Measurements from ENCODE around the gene TMEM219.

TMEM219 gene

DNA sequence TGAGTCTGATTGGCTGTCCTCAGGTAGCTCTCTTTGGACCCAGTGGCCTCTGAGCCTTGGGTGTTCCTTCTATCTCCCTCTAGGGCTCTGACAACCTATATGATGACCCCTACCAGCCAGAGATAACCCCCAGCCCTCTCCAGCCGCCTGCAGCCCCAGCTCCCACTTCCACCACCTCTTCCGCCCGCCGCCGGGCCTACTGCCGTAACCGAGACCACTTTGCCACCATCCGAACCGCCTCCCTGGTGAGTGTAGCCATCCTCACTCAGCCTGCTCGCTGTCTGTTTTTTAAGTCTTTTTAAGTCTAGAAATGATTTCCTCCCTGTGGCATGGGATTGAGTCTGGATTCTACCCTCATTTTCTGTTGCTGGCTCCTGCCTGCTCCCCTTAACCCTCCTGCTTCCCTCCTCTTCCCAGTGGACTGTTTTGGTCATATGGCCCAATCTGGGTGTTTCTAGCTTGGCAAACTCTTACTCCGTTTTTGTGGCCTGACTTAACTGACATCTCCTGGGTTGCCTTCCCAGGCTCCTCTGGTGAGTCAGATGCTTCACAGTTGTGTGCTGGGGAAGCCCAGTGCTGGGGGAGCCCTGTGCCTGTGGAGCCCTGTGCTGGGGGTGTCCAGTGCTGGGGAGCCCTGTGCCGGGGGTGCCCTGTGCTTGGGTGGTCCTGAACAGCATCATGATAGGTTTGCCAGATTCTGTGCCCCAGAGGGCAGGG lies 21.7 kb downstream of the TMEM219 start:
- FAIRE-seq, result no peak

DNA sequence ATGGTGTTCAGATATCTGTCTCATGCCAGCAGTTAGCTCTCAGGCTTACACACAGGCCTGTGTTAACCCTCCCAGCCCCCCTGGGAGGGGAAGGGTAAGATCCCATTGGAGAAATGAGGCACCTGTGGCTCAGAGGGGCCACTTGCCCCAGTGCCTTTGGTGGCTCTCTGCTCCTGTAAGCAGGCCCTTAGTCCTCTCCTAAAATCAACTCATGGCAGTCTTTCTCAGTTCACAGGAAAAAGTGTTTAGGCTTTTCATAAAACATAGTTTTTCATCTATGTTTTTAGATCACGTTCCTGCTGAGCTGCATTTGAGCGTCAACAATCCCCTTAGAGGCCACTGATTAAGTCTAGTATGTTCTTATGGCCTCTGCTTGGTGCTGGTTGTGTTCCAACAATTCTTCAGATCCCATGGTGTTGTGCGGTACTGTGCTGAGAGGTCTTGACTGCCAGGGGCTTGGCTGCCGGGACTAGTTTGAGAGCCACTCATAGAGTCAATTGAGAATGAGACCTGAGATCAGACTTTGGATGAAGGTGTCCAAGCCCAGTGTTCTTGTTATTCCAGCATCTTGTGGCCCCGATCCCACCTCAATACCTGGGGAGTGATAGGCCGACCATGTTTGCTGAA lies 22.4 kb downstream of the TMEM219 start:
- FAIRE-seq, result no peak

DNA sequence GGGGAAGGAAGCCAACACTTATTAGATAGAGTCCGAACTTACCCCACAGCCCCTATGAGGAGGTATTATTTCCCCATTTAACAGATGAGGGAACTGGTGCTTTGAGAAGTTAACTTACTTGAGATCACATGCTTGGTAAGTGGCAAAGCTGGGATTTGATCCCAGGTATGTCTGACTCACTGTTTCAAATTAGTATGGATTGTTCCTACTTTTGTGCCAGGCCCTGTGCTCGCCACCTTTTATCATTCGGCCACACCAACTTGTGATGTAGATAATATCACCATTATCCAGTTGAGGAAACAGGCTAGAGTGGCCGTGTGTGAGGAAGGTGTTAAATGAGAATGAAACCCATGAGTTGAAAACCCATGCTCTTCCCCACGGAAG lies 22.9 kb downstream of the TMEM219 start:
- FAIRE-seq, result no peak

DNA sequence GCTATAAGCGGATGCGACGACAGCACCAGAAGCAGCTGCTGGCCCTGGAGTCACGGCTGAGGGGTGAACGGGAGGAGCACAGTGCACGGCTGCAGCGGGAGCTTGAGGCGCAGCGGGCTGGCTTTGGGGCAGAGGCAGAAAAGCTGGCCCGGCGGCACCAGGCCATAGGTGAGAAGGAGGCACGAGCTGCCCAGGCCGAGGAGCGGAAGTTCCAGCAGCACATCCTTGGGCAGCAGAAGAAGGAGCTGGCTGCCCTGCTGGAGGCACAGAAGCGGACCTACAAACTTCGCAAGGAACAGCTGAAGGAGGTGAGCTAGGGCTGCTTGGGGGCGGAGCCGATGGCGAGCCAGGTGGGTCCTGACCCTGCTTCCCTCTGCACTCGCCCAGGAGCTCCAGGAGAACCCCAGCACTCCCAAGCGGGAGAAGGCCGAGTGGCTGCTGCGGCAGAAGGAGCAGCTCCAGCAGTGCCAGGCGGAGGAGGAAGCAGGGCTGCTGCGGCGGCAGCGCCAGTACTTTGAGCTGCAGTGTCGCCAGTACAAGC lies 23.5 kb downstream of the TMEM219 start:
- no peak for FAIRE-seq

DNA sequence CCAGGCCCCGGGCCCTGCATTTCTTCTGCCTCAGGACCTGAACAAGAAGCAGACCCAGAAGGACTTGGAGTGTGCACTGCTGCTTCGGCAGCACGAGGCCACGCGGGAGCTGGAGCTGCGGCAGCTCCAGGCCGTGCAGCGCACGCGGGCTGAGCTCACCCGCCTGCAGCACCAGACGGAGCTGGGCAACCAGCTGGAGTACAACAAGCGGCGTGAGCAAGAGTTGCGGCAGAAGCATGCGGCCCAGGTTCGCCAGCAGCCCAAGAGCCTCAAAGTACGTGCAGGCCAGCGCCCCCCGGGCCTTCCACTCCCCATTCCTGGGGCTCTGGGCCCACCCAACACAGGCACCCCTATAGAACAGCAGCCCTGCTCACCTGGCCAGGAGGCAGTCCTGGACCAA lies 24.4 kb downstream of the TMEM219 start:
- FAIRE-seq, result no peak

DNA sequence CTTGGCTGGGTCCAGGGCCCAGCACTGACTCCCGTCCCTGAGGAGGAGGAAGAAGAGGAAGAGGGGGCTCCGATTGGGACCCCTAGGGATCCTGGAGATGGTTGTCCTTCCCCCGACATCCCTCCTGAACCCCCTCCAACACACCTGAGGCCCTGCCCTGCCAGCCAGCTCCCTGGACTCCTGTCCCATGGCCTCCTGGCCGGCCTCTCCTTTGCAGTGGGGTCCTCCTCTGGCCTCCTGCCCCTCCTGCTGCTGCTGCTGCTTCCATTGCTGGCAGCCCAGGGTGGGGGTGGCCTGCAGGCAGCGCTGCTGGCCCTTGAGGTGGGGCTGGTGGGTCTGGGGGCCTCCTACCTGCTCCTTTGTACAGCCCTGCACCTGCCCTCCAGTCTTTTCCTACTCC lies 25.1 kb downstream of the TMEM219 start:
- no peak for FAIRE-seq

DNA sequence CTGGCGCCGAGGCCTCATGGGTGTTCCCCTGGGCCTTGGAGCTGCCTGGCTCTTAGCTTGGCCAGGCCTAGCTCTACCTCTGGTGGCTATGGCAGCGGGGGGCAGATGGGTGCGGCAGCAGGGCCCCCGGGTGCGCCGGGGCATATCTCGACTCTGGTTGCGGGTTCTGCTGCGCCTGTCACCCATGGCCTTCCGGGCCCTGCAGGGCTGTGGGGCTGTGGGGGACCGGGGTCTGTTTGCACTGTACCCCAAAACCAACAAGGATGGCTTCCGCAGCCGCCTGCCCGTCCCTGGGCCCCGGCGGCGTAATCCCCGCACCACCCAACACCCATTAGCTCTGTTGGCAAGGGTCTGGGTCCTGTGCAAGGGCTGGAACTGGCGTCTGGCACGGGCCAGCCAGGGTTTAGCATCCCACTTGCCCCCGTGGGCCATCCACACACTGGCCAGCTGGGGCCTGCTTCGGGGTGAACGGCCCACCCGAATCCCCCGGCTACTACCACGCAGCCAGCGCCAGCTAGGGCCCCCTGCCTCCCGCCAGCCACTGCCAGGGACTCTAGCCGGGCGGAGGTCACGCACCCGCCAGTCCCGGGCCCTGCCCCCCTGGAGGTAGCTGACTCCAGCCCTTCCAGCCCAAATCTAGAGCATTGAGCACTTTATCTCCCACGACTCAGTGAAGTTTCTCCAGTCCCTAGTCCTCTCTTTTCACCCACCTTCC lies 25.6 kb downstream of the TMEM219 start:
- no peak for FAIRE-seq

DNA sequence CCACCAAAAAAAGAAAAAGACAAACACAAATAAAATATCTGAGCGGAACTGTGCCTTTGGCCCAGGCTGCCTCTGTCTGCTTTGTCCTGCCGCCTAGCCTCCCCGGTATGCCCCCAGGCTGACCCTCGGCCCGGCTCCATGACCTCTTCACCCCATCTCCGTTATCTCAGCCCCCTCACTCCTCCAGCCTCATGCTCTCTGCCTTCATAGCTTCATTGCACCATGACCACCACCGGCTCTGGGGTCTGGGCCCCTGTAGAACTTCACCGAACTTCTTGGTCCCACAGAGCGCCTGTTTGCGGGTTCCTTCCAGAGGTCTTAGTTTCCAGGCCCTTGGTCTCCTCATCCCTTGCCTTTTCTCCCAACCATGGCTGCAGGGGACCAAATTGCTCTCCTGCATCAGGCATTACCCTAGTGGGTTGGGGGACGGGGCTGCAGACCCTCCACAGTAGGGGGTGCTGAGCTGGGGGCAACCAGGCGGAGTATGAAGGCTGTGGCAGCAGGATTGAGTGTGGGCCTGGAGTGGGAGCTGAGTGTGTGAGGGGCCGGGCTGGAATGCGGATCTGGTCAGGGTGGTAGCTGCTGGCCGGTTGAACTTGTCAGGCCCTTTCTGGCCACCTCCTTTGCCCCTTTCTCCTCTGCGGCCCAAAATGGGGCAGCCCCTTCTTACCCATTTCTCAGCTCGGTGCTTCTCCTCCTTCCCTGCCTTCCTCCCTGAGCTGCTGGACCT lies 26.6 kb downstream of the TMEM219 start:
- no peak for FAIRE-seq

DNA sequence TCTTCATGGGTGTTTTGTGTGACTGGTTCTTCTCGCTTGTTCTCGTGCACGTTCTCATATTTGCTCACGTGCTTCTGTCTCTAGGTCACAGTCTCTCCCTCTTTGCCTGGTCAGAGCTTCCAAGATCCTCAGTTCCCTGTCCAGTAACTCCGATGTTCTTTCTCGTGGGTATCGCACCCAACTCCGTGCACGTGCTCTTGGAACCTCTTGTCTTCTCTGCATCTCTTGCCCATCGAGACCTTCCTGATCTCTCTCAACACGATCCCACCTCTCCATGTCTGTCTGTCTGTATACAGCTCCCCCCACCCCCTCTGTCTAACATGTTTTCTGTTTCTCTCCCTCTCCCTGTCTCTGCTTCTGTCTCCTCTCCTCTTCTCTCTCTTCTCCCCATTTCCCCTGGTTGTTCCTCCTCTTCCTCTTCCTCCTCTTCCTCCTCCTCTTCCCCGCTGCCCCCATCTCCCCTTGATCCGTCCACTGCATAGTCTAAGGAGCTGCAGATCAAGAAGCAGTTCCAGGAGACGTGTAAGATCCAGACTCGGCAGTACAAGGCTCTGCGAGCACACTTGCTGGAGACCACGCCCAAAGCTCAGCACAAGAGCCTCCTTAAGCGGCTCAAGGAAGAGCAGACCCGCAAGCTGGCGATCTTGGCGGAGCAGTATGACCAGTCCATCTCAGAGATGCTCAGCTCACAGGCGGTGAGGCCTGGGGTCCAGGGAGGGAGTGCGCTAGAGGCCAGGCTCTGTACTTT lies 27.4 kb downstream of the TMEM219 start:
- FAIRE-seq, result no peak

DNA sequence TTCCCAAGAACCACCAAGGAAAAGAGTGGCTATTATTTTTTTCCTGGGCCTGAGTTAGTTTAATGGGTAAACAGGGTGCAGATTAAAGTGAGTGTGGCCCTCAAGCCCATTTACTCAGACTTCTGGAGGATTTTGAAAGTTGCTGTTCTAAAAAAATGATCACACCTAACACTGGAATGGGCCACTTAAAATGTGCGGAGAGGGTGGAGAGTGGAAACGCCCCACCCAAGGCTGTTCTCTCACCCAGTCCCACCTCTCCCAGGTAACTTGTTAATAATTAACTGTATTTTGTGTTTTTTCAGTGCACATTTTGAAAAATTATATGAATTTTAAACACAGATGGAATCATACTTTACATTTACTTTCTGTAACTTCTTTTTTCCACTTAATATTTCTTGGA lies 28.2 kb downstream of the TMEM219 start:
- no peak for FAIRE-seq

DNA sequence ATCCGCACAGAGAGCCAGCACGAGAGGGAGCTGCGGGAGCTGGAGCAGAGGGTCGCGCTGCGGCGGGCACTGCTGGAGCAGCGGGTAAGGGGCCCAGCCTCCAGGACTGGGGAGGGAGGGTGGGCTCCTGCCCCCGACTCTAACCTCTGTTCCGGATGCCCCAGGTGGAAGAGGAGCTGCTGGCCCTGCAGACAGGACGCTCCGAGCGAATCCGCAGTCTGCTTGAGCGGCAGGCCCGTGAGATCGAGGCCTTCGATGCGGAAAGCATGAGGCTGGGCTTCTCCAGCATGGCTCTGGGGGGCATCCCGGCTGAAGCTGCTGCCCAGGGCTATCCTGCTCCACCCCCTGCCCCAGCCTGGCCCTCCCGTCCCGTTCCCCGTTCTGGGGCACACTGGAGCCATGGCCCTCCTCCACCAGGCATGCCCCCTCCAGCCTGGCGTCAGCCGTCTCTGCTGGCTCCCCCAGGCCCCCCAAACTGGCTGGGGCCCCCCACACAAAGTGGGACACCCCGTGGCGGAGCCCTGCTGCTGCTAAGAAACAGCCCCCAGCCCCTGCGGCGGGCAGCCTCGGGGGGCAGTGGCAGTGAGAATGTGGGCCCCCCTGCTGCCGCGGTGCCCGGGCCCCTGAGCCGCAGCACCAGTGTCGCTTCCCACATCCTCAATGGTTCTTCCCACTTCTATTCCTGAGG lies 29.1 kb downstream of the TMEM219 start:
- no peak for FAIRE-seq

DNA sequence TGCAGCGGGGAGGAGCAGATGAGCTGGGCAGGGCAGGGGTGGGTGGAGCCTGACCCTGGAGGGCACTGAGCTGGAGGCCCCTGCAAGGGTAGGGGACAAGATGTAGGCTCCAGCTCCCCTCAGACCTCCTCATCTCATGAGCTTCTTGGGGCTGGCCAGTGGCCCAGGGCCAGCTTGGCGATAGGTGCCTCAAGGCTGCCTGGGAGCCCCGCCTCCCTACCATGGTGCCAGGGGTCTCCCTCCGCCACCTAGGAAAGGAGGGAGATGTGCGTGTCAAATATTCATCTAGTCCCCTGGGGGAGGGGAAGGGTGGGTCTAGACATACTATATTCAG lies 29.7 kb downstream of the TMEM219 start:
- no peak for FAIRE-seq

DNA sequence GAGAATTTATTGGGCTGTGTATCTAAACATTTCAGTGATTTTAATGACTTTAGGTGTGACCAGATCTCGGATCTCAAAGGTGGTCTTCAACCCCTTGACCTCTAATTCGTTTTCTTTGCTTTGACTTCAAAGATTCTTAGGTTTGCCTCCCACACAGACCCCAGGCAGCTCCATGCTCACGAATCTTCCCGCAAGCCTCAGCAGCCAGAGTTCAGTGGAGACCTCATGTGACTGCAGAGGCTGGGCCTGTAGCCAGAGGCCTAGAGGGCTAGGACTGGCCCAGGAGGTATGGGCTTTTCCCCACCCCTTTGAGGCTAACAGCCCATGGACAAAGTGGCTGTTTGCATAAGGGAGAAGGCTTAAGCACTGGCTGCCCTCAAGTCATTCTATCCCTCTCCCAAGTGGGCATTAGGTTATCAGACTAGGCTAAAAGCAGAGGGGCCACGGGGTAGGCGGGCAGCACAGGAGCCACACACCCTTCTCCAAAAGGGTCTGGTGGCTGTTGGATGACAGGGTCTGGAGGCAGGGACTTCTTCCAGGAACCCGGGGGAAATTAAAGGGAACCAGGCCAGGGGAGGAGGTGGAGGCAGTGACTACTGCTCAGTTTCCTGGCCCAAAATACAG lies 30.6 kb downstream of the TMEM219 start:
- FAIRE-seq, result no peak

DNA sequence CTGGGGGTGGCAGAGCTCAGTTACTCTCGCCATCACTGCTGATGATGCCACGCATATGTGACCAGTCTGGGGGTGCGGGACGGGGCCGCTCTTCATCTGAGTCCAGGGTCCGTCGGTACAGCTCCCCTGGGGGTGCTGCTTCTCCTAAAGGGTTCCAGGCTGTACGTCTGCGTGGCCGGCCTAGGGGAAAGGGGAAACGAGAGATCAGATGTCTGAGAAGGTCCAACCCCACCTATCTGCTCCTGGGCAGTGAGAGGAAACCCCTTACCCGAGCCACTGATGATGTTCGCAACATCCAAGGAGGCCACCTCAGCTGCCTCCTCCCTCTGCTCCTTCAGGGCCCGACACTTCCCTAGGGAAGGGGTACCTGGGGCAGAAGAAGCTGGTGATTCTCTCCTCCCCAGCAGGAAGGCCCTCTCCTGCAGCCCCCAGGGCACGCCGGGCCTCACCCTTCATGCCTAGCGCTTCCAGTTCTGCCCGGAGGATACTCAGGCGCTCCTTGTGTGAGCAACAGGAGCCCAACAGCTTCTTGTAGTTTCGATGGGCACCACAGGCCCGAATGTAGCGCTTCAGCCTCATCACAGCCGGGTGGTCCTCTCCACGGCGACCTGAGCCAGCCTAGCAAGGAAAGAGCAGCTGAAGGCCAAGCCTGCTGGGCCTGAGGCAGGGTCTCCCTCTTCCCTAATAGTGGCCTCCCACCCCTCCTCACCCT lies 31.5 kb downstream of the TMEM219 start:
- FAIRE-seq, result no peak

DNA sequence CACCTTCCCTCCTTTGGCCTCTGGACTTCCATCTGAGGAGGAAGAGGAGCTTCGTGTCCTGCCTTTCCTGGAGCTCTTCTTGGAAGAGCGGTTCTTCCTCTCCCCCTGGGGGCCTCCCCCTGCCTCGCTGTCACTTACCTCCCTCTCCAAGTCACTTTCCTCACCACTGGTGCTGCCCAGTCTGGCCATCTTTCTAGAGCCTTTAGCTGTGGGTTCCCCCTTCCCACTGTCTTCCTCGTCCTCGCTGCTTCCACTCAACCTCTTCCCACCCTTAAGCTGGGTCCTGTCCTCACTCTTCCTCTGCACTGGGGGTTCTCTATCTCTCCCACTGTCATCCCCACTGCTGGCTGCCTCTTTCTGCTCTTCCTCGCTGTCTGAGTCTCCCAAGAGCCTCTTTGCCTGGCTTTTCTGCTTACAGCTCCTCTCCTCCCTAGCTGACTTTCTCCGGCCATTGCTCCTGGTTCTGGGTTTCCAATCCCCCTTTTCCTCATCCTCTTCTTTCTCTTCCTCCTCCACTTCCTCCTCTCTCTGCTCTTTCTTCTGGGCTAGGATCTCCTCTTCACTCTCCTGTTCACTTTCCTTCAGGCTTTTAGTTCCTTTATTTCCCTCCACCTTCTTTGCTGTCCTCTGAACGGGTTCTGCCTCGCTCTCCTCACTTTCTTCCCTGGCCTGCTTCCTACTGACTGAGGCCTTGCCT lies 32.2 kb downstream of the TMEM219 start:
- no peak for FAIRE-seq

DNA sequence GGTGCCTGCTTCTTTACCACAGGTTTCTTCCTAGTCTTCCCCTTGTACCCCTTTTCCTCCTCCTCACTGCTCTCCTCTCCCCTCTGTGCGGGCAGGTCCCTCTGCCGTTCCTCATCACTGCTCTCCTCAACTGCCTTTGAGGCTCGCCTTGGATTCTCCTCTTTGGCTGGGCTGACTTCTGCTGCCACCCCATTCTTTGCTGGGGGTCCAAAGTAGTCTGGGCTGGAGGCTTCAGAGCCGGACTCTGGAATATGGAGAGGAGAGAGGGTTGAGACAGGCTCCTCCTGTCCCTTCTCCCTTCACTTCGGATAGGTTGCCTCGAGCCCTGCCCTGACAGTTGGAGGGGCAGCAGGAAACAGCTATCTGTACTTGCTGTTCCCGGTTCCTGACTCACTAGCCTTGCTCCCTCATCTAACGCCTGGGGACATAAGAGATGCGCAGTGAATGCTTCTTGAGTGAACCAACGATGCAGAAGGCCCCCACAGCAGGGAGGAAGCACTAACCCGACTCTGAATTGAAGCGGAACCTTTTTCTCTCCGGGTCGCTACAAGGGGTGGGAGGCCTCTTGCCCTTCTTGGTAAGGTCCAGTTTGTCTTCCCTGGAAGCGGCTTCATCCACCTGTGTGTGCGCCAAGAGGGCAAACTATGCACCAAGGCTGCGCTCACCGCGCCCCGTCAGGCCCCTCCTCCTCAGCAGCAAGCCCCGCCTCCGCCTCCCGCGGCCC lies 32.9 kb downstream of the TMEM219 start:
- no peak for FAIRE-seq

DNA sequence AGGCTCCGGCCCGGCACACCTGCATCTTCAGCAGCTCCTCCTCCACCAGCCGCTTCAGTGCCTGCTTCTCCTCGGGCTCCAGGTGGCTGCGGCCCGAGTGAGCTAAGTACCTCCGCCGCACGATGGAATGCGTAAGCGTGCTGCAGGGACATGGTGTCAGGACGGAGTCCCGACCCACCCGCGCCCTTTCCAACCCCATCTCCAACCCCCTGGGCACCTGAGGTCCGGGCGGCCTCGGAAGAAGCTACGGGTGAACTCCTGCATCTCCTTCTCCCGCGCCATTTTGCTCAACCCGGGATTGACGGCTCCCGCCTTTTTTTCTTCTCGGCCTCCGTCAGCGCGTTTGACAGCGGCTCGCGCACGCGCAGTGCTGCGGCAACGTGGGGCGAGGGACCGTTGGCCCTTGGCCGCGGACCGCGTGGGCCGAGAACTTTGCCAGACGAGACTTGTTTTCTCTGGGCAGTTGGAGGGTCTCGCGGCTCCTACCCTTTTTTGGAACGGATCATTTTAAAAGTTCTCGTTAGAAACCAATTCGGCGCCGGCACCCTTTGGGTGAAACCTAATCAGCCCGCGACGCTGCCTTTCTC lies 33.5 kb downstream of the TMEM219 start, which contains the start of gene HIRIP3:
Gene HIRIP3 (minus strand): TSS at position 294 of the 587 bp plus-strand sequence. CDS start 12 bp downstream, at position 282.
- no peak for FAIRE-seq

DNA sequence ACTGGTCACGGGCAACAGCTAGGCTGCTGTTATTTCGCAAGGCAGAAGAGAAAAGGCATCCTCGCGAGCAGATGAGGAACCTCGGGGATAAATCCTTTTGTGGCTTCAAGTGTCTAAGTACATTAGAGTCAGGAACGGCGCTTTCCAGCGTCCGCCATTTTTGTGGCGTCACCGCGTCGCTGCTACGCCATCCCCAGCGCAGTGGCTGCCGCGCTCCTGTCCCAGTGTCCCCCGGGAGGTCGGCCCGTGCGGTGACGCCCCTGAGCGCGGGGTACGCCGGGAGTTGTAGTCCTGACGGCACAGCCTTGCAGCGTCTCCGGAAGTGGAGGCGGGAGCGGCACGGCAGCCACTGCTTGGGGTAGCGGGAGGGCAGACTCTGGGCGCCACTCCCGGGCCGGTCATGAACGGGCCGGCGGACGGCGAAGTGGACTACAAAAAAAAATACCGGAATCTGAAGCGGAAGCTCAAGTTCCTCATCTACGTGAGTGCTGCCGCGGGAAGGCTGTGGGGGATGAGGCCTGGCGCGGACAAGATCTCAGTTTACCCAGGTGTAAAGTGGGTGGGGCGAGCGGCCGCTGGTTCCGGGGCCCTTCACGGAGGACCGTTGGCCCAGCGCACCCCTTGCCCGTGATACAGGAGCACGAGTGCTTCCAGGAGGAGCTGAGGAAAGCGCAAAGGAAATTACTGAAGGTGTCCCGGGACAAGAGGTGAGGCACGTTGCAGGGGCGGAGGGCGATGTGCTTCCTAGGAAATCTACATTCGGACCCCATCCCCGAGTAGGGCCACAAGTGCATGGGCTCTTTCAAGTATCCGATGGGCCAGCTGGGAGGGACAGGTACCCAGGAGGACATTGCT lies 34.3 kb downstream of the TMEM219 start, which contains the start of gene INO80E:
Gene INO80E (plus strand): TSS at position 331 of the 855 bp plus-strand sequence. CDS start 70 bp downstream, at position 401.
- FAIRE-seq, result peak; percentile 88

All from A204.1 (cell line).